Spleen (tissue), 11 donors: ENCODE results near the gene ETV5. TPM values are rescaled to one million over a fixed set of nuclear protein-coding genes. Genes with fewer than 3 reads are reported as not detected.

Experiments used
- DNase-seq: peaks from one replicate; pipeline ENCODE4 v3.0.0-alpha.2; 2020
- H3K27ac ChIP-seq, 8 donors: fragments of 200-600 bp; sonication (generic) in 7 of 8; 1 replicate in 4 of 8; 2 replicates in 4 of 8; pipeline versions ENCODE4 v1.5.0 to v1.8.0; 2016 to 2021; ENCODE audit warnings: inconsistent platforms in 4 of 8, mild to moderate bottlenecking in 4 of 8, moderate library complexity in 1 of 8
- H3K27me3 ChIP-seq, 7 donors: fragments of 200-600 bp; sonication (generic) in 6 of 7; replicated peaks in 1 of 7; 1 replicate in 4 of 7; 2 replicates in 3 of 7; pipeline versions ENCODE4 v1.5.0 to v1.8.0; 2016 to 2021; ENCODE audit warnings: inconsistent platforms in 3 of 7, mild to moderate bottlenecking in 1 of 7
- H3K36me3 ChIP-seq, 6 donors: fragments of 200-600 bp; sonication (generic) in 5 of 6; 1 replicate in 4 of 6; 2 replicates in 2 of 6; pipeline versions ENCODE4 v1.5.0 to v1.8.0; 2016 to 2021; ENCODE audit warnings: inconsistent platforms in 2 of 6
- H3K4me1 ChIP-seq, 6 donors: fragments of 200-600 bp; sonication (generic) in 5 of 6; 1 replicate in 3 of 6; 2 replicates in 3 of 6; pipeline versions ENCODE4 v1.5.0 to v1.8.0; 2016 to 2021; ENCODE audit warnings: inconsistent platforms in 3 of 6
- H3K4me3 ChIP-seq, 8 donors: fragments of 200-600 bp; sonication (generic) in 7 of 8; 1 replicate in 4 of 8; 2 replicates in 4 of 8; pipeline versions ENCODE4 v1.5.0 to v1.8.0; 2016 to 2021; ENCODE audit warnings: inconsistent platforms in 4 of 8, mild to moderate bottlenecking in 4 of 8, moderate library complexity in 2 of 8
- H3K9me3 ChIP-seq, 8 donors: fragments of 200-600 bp; sonication (generic) in 7 of 8; 1 replicate in 4 of 8; 2 replicates in 4 of 8; pipeline versions ENCODE4 v1.5.0 to v1.8.0; 2016 to 2021; ENCODE audit warnings: inconsistent platforms in 4 of 8
- CTCF ChIP-seq, 11 experiments: fragments of 200-600 bp in 7 of 11; fragments of 450-650 bp in 4 of 11; sonication (generic) in 4 of 11; IDR thresholded peaks in 8 of 11; conservative IDR thresholded peaks in 3 of 11; 1 replicate in 7 of 11; 2 replicates in 4 of 11; pipeline versions ENCODE4 v1.4.0 to v1.8.0; 2016 to 2021; ENCODE audit warnings: antibody characterized with exemption in 11 of 11, inconsistent platforms in 4 of 11, mild to moderate bottlenecking in 1 of 11
- POLR2A ChIP-seq, 3 donors: fragments of 450-650 bp; IDR thresholded peaks; one replicate each; pipeline ENCODE4 v1.5.1; 2017; ENCODE audit warnings: antibody characterized with exemption in 3 of 3, mild to moderate bottlenecking in 1 of 3
- POLR2AphosphoS5 ChIP-seq, 3 donors: sonication (generic); formaldehyde crosslinking; IDR thresholded peaks; one replicate each; pipeline ENCODE4 v1.5.1; 2017; ENCODE audit warnings: antibody characterized with exemption in 3 of 3
- WGBS, 5 donors: extraction: QIAGEN DNeasy Blood & Tissue Kit in 3 of 5; methylation state at CpG; one replicate each; pipeline versions ENCODE4 v1.1.5 to v1.1.7; 2013 to 2018; 5-methylcytosine and 5-hydroxymethylcytosine counted together
- intact Hi-C: fragments of 100-400 bp; cut with DNase I; formaldehyde crosslinking; loops from one replicate; pipeline ENCODE4 v1.15.0; 2023; ENCODE audit warnings: low total_unique reads
- polyA plus RNA-seq, 3 donors: library from polyadenylated mRNA; stranded (reverse); fragments of 200-250 nt; gene quantifications; one replicate each; pipeline ENCODE4 v1.2.1, GENCODE V29; 2013
- total RNA-seq, 7 donors: library from RNA; depleted of rRNA in 3 of 7; stranded (reverse); fragments of >200 nt in 3 of 7; fragmentation: NEBNext Ultra II Directional in 4 of 7; extraction: Animal tissue kit (Norgen Biotek cat#: 25700) in 4 of 7; gene quantifications; one replicate each; pipeline versions ENCODE4 v1.1.0 to v1.2.1, GENCODE V29; 2016 to 2021
- donor health status: healthy with polysubstance abuse.
- donor health status: DM: no; HTN: no; CAD: no; lungs with moderate emphysema.
- donor health status: DM: no; HTN: no; CAD: no.
- donor health status: Bipolar disorder and iron deficiency.
- donor health status: healthy.
- donor health status: DM: no; HTN: no; CAD: no.
- donor health status: DM: yes; HTN: yes; CAD: no.

Gene ETV5
- total and polyA plus RNA-seq, 10 donors: 5.2 to 65.5 (median 24.0) TPM

DNA sequence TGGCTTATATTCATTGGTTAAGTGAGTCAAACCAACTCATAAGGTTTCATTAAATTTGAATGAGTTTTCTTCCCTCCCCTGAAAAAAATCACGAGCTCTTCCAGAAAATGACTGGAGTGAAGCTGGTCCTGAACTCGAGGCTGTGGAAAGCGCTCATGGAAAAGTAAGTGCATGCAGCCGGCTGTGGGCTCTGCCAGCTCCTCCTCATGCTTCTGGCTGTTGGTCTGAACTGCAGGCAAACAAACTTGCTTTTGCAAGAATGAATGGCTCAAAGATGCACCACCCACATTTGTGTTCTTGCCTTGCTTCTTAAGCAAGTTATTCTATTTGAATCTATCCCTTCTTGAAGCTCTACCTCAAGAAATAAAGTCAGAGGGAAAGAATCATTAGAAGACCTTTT, 6.2 kb downstream of the ETV5 start:
- no peaks in the 10 kb centered on the region for H3K36me3 ChIP-seq
- peaks cover 9 to 32% (median 18%) of the 10 kb centered on the region in 6 donors for H3K4me1 ChIP-seq
- H3K4me3 ChIP-seq: no peak overlapping the region
- H3K9me3 ChIP-seq: no peaks in the 10 kb centered on the region
- H3K27me3 ChIP-seq: peaks cover 0 to 44% (median 12%) of the 10 kb centered on the region in 7 donors
- TF ChIP-seq POLR2A (IDR thresholded peaks at IDR 0.05) (no peak), POLR2AphosphoS5 (IDR thresholded peaks at IDR 0.05) (no peak), CTCF (IDR thresholded peaks at IDR 0.05 in 8 of 11, conservative IDR thresholded peaks at IDR 0.05 in 3 of 11) (no peak)
- DNase-seq: no peak
- intact Hi-C loops: no loop called here
- 86 to 94% (median 90%) methylated on average over 4 of the region's 4 CpGs for WGBS, 5 donors
- H3K27ac ChIP-seq: no peak overlapping the region

DNA sequence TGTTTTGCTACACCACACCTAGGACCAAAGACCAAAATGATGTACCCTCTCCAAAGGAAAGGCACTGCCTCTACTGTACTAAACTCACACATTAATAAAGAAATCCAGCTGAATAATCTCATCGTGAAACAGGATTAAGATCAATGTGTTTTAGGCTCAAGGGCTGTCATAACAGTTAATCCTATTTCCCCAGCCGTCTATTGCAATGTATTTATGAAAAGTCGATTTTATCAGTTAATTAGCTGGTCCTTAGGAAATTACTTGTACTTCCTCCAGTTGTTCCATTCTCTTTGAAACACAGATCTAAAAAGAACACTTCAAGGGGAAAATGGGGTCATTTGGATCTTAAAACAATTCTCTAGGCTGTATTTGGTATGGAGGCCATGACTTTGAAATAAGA, 8.5 kb downstream of the ETV5 start:
- Histone ChIP-seq H3K4me3 (no peak overlapping the region), H3K9me3 (no peaks in the 10 kb centered on the region)

GRCh38 chr3:186099178-186099577, 9.7 kb downstream of the ETV5 start:
- no peak for DNase-seq
- H3K9me3 ChIP-seq: no peaks in the 10 kb centered on the region
- H3K36me3 ChIP-seq: no peaks in the 10 kb centered on the region
- H3K27me3 ChIP-seq: peaks cover 0 to 43% (median 6%) of the 10 kb centered on the region in 7 donors
- intact Hi-C loops: no loop called here
- H3K4me1 ChIP-seq: peaks cover 6 to 35% (median 17%) of the 10 kb centered on the region in 6 donors
- 77 to 85% (median 78%) methylated on average over 5 of the region's 5 CpGs for WGBS, 5 donors
- TF ChIP-seq POLR2A (IDR thresholded peaks at IDR 0.05): no peak
- no peak for TF ChIP-seq POLR2AphosphoS5 (IDR thresholded peaks at IDR 0.05)
- TF ChIP-seq CTCF (IDR thresholded peaks at IDR 0.05 in 8 of 11, conservative IDR thresholded peaks at IDR 0.05 in 3 of 11): no peak
- no peak overlapping the region for H3K27ac ChIP-seq
- no peak overlapping the region for H3K4me3 ChIP-seq

More for the DNA sequence above, 8.5 kb downstream of the ETV5 start:
- peaks cover 0 to 42% (median 6%) of the 10 kb centered on the region in 7 donors for H3K27me3 ChIP-seq
- peaks cover 6 to 31% (median 15%) of the 10 kb centered on the region in 6 donors for H3K4me1 ChIP-seq
- DNase-seq: no peak
- no peaks in the 10 kb centered on the region for H3K36me3 ChIP-seq
- no peak for TF ChIP-seq CTCF (IDR thresholded peaks at IDR 0.05 in 8 of 11, conservative IDR thresholded peaks at IDR 0.05 in 3 of 11)
- no peak for TF ChIP-seq POLR2AphosphoS5 (IDR thresholded peaks at IDR 0.05)
- TF ChIP-seq POLR2A (IDR thresholded peaks at IDR 0.05): no peak
- intact Hi-C loops: no loop called here
- H3K27ac ChIP-seq: no peak overlapping the region
- whole genome bisulfite sequencing, 5 donors: 75 to 81% (median 80%) methylated on average over 3 of the region's 3 CpGs

DNA sequence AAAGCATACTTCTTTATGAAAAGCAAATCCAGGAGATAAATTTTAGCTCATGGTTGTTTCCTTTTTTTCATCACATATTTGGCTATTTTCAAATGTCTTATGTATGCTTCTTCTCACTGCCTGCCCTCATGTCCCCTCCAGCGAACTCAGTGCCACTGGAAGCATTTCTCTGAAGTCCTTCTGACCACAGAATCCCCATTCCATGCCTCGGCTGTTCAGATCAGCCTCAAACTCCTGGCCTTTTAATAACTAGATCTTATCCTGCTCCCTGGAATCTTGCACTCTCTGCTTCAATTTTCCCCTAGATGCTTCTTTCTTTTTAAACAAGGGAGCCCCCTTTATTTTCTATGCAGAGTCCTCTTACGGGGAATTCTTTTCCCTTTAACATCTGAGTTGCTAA, 10.1 kb downstream of the ETV5 start:
- Histone ChIP-seq H3K4me1 (peaks cover 6 to 37% (median 17%) of the 10 kb centered on the region in 6 donors), H3K27ac (no peak overlapping the region), H3K27me3 (peaks cover 0 to 43% (median 6%) of the 10 kb centered on the region in 7 donors), H3K9me3 (no peaks in the 10 kb centered on the region), H3K36me3 (no peaks in the 10 kb centered on the region), H3K4me3 (no peak overlapping the region)
- 76 to 84% (median 83%) methylated on average over 3 of the region's 3 CpGs for WGBS, 5 donors
- intact Hi-C loops: no loop called here
- DNase-seq: no peak
- TF ChIP-seq POLR2AphosphoS5 (IDR thresholded peaks at IDR 0.05) (no peak), POLR2A (IDR thresholded peaks at IDR 0.05) (no peak), CTCF (IDR thresholded peaks at IDR 0.05 in 8 of 11, conservative IDR thresholded peaks at IDR 0.05 in 3 of 11) (no peak)
